Caki2 (cell line): ENCODE data around the gene CFLAR. TPM values are rescaled to one million over a fixed set of nuclear protein-coding genes. Genes with fewer than 3 reads are reported as not detected.
A peak's percentile ranks its signal among the peaks of the same experiment; 100 is the strongest.

Experiments used
- DNase-seq: peaks from one replicate; pipeline ENCODE4 v3.0.0-alpha.2; 2015; ENCODE audit warnings: low read depth
- in situ Hi-C: cut with HindIII; loops from 2 replicates; pipeline ENCODE4 v1.10.0; 2016; ENCODE audit warnings: low sequenced_read_pairs, low pct_unique_long_range_greater_than_20kb, mixed read lengths
- total RNA-seq: library from RNA; depleted of rRNA; stranded (reverse); fragments of >200 nt; shearing (Covaris generic); gene quantifications from 2 replicates; pipeline ENCODE4 v1.2.3, GENCODE V29; 2014; ENCODE audit warnings: low replicate concordance; rRNA removed

Gene CFLAR
- 99.7 and 108 TPM in 2 replicates for total RNA-seq

GRCh38 chr2:201116115-201116958 is at the start of gene CFLAR:
TSS of gene CFLAR (plus strand) at chr2:201116164. CDS start at chr2:201129866, 13,702 bp downstream.
- DNase-seq = peak; percentile 88

GRCh38 chr2:201070948-201071478 is 45.0 kb upstream of the CFLAR start:
- in situ Hi-C loops = no loop called here
- DNase-seq = peak; percentile 57

More at GRCh38 chr2:201116115-201116958, at the start of gene CFLAR:
- in situ Hi-C loops = loop anchor here (5.0 kb wide), 1 partner anchor 36 kb away; no protein-coding TSS in a partner anchor

- in situ Hi-C loops = no loop called here
- DNase-seq = peak; percentile 97
Measured at GRCh38 chr2:201071479-201072200, 44.3 kb upstream of the CFLAR start, which contains the start of the genes HYCC2 and NDUFB3. TSS of gene HYCC2 (minus strand) at chr2:201071671. CDS start at chr2:201024009, 47,662 bp downstream. TSS of gene NDUFB3 (plus strand) at chr2:201072001. CDS start at chr2:201078883, 6,882 bp downstream.

GRCh38 chr2:201072201-201072530 is 43.8 kb upstream of the CFLAR start:
- in situ Hi-C loops = no loop called here
- DNase-seq = no peak

- no peak for DNase-seq
- in situ Hi-C loops = no loop called here
Measured at GRCh38 chr2:201073071-201073470, 42.9 kb upstream of the CFLAR start.

GRCh38 chr2:201074996-201075395 is 41.0 kb upstream of the CFLAR start:
- in situ Hi-C loops = no loop called here
- DNase-seq = no peak

- in situ Hi-C loops = no loop called here
- no peak for DNase-seq
Measured at GRCh38 chr2:201084863-201085262, 31.1 kb upstream of the CFLAR start.

- no peak for DNase-seq
- in situ Hi-C loops = no loop called here
Measured at GRCh38 chr2:201090574-201090973, 25.4 kb upstream of the CFLAR start.

GRCh38 chr2:201093573-201093972 is 22.4 kb upstream of the CFLAR start:
- DNase-seq = no peak
- in situ Hi-C loops = no loop called here

GRCh38 chr2:201100497-201100896 is 15.5 kb upstream of the CFLAR start:
- no peak for DNase-seq
- in situ Hi-C loops = no loop called here

GRCh38 chr2:201105759-201106158 is 10.2 kb upstream of the CFLAR start:
- no peak for DNase-seq
- in situ Hi-C loops = no loop called here

- in situ Hi-C loops = no loop called here
- DNase-seq = no peak
Measured at GRCh38 chr2:201107624-201108023, 8.3 kb upstream of the CFLAR start.

- no peak for DNase-seq
- in situ Hi-C loops = no loop called here
Measured at GRCh38 chr2:201108341-201108740, 7.6 kb upstream of the CFLAR start.

GRCh38 chr2:201109186-201109585 is 6.8 kb upstream of the CFLAR start:
- no peak for DNase-seq
- in situ Hi-C loops = no loop called here

GRCh38 chr2:201110615-201111014 is 5.3 kb upstream of the CFLAR start:
- no peak for DNase-seq
- in situ Hi-C loops = no loop called here

GRCh38 chr2:201111096-201111495 is 4.9 kb upstream of the CFLAR start:
- DNase-seq = no peak
- in situ Hi-C loops = no loop called here

GRCh38 chr2:201114350-201114749 is 1.6 kb upstream of the CFLAR start:
- in situ Hi-C loops = no loop called here
- peak; percentile 36 for DNase-seq

GRCh38 chr2:201114846-201115245 is 1.1 kb upstream of the CFLAR start:
- no peak for DNase-seq
- in situ Hi-C loops = loop anchor here (5.0 kb wide), 1 partner anchor 37 kb away; no protein-coding TSS in a partner anchor
